Stimulated activated CD8-positive, alpha-beta memory T cell treated with anti-CD3 and anti-CD28 coated beads, Interleukin-7, amount 100 ng/mL, for 24 hours (primary cell): ENCODE data around the gene DNAH1.

Experiments
- DNase-seq: peaks from one replicate; pipeline ENCODE4 v3.0.0-alpha.2; 2020; ENCODE audit warnings: low read depth

Gene DNAH1

DNA sequence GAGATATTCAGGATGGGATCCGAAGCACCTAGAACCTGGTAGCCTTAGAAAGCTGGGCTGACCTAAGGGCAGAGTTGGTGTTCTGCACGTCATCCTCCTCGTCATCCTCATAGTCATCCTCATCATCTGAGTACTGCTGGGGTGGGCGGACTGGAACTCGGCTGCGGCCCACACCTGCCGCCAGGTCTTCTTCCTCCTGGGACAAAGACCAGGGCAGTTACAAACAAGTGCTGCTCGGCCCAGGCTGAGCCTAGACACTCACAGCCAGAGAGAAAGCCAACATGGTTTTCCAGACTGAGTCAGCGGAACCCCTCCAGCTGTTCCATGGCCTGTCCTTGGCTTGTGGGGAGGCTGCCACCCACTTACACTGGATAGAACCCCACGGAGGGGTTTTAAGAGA, 88.3 kb downstream of the DNAH1 start:
- no peak for DNase-seq

DNA sequence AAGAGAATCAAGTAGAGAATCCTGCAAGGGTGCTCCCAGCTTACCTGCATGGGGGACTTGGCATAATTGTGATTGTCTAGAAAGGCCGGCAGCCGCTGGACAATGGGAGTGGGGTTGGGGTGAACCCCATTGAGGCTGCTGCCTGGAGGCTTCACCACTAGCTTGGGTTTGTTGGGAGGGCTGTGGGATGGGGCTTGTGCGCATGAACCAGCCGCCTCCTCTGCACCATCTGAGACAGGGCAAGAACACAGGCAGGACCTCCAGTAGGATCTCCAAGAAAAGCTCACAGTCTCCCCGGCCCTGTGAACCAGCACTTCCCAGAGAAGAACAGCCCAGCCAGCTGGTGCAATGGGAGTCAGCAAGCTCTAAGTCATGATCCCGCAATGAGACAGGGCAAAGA, 88.9 kb downstream of the DNAH1 start:
- no peak for DNase-seq

DNA sequence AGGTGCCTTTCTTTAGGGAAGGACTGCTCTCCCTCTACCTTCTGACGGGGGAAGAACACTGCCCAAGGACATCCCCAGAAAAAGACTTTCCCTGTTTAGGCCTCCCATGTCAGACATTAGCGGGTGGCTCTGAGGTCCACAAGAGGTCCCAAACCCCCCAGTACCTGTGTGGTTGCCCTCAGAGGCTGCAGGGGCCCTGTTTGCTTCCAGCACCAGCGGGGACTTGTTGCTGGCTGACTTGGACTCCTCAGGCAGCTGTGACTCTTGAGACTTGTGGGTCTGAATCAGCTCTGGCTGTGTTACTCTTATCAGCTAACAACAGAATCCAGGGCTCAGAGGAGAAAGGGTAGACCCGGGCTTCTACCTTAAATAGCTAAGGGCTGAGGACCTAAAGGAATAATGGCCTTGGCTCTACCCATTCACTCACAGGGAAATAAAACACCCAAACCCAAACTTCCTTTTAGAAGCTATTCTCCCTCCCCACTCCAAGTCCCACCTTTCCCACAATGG, 89.5 kb downstream of the DNAH1 start:
- no peak for DNase-seq

DNA sequence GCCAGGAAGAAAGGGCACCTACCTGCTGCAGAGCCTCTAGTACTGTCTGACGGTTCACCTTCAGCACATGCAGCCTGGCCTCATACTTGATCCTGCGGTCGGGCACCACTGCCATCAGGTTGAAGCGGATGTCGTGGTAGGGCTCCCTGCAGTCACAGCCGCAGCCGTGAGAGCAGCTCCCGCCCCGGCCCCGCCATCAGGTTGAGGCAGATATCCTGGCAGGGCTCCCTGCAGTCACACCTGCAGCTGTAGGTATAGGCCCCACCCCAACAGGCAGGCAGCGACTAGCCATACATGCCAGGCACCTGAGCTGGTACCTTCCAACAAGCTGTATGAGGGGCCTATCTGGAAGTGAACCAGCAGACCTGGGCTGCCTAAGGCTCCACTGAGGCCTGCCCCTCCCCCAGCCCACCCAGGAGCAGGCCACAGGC, 90.1 kb downstream of the DNAH1 start:
- no peak for DNase-seq

DNA sequence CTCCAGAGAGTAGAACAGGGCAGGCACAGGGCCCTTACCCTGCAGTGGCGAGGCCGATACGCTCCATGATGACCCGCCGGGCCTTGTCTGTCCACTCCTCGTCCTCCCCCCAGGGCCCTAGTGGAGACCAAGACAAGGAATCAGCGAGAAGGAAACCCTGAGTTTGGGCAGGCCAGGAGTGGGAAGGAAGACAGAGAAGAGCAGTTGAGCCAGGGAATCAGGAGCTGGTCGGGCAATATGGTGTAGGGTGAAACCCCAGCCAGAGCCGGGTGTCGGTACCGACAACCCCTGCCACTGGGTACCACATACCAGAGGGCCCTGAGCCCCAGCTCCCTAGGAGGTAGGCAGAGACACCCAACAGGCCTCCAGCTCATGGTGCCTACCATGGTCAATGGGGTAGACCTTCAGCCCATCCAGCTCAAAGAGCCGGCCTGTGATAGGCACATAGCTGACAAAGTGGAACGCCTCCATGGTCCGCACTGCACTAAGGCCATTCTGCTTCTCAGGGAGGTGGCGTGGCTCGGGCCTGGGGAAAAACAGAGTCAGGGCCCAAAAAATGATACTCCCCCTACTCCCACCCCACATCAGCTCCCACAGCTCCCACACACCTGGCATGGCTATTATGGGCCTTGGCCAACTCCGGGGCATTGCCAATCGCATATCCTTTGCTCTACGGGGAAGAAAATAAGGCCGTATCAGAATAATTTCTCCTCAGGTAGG, 90.8 kb downstream of the DNAH1 start:
- no peak for DNase-seq

DNA sequence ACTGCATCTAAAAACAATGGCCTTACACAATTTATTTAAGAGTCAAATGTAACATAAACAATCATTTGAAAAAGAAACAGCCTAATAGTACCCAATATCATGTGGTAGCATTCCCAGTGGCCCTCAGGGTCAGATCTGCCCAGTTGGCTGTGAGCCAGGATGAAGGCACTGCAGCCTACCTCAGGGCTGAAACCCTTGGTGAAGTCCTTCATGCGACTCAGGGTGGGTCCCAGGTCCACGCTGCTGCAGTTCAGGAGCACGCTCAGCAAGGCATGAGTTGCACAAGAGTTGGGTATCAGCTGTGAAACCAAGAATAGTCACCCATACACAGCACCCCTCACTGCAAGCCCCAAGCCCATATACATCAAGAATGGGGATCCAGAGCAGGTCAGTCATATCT, 91.7 kb downstream of the DNAH1 start:
- DNase-seq = no peak

DNA sequence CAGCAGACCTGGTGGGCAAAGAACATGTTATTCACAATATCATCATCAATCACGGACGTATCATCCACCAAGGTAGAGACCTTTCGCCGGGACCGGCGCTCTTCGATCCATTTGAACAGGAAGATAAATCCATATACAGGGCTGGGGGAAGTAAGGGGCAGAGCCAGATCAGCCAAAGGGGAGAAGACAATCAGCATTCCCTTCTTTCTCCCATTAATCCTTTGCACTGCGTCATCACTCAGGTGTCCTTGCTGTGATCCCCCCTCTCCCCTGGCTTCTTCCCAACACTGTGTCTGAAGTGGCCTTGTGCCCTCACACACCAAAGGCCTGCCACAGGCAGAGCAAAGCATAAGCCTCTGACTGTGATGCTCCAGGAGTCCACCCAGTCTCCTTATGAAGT, 92.3 kb downstream of the DNAH1 start:
- no peak for DNase-seq

DNA sequence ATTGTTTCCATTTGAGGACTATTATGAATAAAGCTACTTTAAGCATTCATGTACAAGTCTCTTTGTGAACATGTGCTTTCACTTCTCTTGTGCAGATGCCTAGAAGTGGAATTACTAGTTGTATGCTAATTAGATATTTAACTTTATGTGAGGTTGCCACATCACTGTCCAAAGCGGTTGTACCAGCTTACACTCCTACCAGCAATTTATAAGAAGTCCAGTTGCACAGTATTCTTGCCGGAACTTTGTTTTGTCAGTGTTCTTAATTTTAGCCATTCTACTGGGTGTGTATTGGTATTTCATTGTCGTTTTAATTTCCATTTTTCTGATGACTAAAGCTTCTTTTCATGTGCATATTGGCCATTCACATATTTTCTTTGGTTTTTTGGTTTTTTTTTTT, 99.7 kb downstream of the DNAH1 start:
- DNase-seq = no peak

DNA sequence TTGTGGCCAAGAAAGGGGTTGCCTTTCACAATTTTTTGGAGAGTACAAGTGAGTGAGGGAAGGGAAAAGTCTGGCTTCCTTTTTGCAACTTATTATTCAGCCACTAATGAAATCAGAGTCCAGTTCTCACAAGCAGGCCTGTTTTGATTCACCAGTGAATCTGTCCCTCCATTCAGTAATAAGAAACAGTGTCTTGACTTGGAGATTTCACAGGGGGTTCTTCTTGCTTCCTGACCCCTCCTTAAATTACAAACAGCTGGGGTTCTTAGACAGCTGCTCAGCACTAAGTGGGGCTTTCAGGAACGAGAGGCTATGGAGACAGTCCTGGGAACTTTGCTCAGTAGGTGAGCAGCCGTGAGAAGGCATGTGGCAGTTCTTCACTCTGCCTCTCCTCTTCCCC, 104.3 kb downstream of the DNAH1 start:
- no peak for DNase-seq

DNA sequence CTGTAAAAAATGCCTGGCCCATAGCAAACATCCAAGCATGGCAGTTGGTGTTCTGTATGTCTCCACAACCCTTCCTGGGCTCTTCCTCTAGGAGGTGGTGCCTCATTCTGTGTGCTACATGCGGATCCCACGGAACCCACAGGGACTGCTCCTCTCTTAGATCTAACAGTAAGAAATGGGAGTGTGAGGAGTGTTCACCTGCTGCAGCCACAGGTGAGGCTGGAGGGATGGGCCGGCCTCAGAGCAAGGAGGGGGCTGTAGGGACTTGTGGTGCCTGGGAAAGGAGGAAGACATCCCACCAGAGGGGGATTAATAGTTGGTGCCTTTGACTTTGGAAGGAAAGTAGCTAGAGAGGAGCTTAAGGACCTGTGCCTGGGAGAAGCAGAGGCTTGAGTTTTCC, 106.5 kb downstream of the DNAH1 start:
- no peak for DNase-seq

DNA sequence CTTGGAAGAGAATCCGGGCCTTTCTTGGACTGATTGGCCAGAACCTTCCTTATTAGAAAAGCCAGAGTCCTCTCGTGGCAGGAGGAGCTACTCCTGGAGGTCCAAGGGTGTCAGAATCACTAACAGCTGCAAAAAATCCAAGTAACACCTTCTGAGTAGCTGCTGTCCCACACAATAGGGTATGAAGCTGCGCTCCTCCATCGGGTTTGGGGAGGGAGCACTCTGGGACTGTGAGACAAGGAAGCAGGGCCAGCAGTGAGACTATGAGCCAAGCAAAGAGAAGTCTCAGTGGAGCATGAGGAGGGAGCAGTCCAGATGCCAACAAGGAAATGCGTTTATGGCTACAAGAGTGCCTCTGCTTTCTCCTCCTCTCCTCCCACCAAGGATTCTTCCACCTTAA, 107.1 kb downstream of the DNAH1 start:
- DNase-seq = no peak

DNA sequence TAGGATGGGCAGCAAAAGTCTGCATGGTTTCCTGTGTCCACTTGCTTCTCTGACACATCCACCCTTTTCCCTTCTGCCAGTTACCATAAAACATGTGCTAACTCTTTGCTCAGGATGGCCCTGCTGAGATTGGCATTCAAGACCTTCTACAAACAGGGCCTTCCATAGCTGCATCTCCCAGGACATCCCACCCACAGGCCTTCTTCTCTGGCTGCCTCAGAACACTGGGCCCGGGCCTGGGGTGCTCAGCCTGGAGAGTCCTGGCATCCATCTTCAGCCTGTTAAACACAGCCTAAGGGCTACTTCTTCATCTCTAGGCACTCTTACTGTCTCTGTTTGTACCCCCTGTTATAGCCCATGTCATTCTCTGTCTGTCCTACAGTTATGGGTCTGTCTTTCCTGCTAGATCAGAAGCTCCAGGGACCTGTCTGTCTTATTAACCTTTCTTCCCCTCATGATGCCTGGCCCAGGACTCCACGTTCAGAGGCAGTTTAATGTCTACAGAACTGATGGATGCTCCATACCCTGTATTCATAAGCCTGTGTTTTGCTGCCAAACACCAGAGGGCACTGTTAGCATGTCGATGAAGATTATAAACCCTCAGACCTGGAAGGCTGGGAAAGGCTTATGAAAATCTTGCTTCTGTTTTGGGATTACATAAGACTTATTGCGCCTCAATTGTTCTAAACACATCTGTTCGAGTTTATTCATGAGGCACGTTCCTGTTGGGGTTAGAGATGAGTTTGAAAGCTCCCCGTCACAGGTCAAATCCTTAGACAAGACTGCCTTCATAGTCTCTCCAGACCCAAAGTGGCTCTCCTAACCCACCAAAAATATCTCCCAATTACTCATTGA, 112.3 kb downstream of the DNAH1 start:
- no peak for DNase-seq

DNA sequence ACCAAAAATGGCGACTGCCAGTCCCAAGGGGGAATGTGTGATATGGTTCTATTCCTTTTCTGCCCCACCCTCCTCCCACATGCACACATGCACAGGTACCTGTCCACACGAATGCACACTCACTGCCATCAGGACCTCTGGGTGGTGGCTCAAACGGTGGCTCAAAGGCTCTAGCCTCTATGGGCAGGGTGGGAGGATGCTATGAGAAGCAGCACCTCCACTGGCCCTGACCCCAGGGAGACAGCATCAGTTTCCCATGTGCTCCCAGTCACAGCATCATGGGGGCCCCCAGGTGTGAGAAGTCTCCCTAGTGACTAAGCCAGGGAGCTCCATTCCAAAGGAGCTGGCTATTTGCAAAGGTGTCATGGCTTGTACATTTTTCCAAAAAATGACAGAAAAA, 112.9 kb downstream of the DNAH1 start:
- DNase-seq = no peak

DNA sequence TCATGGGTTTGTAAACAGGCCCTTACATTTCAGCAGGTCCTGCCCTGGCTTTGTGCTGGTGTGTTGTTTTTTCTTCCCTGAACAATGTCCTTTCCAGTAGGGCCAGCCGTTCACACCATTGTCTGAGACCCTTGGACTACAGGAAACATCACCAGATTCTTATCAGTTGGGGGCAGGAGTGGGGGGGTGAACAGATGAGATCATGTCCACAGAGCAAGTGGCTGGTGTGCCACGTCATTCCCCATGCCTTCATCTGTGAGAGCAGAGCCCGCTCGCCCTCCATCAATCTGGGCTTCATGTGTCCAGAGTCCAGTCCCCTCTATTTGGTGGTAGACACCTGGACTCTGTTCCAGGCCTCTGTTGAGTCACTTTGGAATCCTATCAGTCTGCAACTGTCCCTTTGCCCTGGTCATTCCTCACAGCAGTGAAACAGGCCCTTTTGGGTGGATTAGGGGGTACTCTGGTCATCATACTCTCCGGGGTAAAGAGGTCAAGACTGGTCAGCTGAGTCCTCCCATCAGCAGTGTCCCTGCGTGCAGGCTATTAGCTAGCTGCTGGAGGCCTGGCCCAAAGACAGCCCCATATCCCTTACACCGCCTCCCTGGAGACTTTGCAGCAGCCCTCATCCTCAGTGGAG, 113.8 kb downstream of the DNAH1 start:
- no peak for DNase-seq

DNA sequence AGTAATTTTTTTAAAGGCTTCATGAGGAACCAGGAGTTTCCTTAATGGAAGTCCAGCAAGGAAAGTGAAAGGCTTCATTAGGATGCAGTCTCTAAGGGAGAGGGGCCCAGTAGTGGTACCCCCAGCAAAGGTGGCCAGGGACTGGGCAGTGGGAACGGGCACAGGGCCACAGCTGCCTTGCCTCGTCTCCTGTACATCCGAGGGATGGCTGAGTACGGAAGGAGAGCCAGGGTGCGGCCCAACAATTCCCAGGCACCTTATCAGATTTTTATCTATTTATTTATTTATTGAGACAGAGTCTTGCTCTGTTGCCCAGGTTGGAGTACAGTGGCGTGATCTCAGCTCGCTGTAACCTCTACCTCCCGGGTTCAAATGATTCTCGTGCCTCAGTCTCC, 114.3 kb downstream of the DNAH1 start:
- no peak for DNase-seq

DNA sequence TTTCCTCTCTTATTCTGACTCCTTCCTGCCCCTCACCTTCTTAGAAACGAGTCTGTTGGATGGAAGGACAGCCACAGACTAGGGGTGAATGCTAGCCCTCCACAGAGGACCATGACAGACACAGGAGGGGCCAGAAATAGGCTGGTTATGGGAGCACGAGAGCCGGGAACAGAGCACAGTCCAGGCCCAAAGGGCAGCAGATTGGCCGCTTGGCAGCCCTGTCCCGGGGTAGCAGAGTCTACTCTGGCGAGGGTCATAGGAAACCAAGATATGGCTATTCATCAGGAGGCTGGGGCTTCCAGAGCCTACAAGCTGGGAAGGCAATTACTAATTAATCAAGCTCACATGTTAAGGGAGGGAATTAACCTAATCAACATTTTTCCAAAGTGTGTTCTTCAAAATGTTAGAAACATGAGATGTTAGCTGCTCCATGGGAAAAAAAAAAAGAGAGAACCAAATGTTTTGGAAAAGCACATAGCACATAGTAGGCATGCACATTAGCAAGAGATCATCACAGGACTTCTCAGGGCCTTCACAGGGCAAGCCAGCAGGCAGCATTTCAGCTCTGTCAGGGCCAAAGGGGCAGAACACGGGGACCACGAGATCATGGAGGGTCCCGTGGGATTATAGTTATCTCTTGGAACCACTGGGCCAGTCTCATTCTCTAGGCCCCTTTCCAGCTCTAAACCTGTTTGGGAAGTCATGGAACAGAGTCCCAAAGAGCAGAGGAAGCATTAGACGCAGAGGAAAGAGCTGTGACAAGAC, 115.5 kb downstream of the DNAH1 start:
- DNase-seq = no peak

DNA sequence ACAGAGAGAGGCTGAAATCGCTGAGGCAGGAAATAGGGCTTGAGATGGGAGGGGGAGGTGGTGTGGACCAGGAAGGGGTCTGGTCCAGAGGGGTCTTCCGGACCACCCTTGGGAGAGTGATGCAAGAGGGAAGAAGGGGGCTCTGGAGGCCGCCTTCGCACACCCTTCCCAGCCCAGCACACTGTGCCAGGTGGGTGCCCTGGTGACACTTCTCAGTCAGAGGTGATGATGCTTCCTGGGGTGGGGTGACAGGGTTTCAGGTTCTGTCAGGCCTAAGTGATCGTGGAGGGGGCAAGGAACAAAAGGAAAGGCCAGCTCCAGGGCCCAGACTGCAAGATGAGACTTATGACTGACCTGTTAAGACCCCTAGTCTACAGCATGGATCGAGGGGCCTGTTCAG, 116.1 kb downstream of the DNAH1 start:
- DNase-seq = no peak

DNA sequence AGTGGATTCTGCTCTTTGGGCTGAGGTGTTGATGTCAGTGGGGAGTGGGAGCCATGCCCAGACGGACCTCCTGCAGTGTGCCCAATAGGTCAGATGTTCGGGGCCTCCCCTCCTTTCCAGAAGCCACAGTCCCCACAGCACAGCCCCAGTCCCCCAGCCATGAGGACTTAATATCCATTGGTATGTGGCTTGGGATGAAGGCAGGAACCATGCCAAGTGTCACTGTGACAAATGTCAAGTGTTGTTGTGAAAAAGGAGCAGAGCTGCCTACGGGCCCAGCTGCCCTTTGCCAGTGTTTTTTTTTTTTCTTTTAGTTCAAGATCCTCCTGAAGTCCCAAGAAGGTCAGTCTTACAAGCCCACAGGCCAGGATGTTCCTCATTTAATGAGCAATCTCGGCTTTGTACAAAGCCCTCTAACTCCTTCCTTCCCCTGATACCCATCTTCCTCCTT, 116.6 kb downstream of the DNAH1 start:
- no peak for DNase-seq

DNA sequence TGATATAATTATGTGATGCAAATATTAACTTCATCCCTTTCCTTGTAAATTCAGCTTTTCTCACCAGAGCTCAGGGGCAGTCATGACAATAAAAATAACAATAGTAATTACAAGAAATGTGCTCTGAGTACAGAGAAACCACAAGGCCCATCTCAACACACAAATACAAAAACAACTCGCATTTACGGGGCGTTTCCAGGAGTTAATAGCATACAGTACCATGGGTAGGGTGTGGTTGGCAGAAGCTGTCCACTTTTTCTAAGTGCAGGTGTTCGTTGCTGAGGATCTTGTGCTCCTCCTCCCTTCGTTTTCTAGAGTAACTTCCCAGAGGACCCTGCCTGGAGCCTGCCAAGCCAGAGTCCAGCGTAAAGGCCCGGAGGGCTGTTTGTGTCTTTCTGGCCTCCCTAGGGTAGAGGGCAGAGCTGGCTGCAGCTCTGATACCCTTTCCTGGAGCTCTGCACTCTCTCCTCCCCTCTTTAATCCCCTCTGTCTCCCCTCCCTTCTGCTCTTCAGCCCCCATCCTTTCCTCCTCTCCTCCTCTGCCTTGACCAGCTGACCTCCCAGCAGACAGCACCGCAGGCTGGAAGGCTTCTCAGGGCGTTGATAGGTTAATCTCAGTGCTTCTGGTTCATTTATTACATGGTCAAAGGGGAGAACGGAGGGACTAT, 117.3 kb downstream of the DNAH1 start:
- no peak for DNase-seq

DNA sequence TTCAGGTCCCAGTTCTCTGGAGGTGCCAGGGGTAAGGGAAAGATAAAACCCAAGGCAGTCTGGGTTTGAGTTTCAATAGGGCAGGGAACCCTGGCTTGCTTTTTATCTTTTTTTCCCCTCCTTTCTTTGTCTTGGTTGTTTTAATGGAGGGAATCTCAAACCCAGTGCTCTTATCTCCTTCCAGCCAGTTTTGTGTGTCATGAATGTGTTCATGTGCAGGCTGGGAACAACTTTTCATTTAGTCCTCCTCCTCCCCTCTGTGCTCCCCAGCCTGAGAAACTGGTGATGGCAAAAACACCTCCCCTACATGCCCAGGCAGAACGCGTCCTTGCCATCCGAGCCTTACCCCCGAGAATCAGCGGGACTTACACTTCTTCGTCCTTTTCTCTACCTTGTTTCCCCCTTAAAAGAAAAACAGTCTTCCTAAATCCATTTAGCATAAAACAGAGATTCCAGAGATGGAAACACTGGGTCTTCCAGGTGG, 117.9 kb downstream of the DNAH1 start:
- DNase-seq = no peak

DNA sequence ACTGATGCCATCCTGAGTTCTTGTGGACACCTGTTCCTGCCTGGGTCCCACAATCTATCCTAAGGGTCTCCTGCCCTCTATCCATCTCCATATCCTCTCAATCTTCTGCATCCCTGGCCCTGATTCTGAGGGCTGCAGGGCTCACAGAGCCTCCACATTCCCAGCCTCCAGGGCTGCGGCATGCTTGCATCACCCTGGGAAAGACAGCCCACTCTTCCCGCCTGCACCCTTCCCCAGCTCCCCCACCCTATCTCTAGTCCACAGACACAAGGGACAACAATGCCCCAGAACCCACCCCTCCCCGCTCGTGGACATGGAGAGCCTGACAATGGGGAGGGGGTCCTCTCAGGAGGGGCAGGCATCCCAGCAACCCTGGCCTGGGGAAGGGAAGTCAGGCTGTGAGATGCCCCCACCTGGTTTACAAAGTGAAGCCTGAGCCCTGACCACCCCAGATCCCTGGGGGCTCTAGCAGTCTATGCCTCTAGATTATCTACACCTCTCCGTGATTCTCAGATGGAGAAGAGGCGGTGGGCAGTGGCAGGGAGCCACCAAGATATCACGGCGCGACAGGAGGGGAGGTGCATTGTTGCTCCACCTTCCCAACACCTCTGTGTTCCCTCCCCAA, 118.5 kb downstream of the DNAH1 start:
- DNase-seq = no peak
